Fibroblast of lung (primary cell): ENCODE results near the gene FAM222B.

ENCODE experiments used
- EZH2 ChIP-seq: IDR thresholded peaks from 2 replicates; pipeline ENCODE4 v1.5.1; 2012; ENCODE audit warnings: low read length, control low read depth, mild to moderate bottlenecking; ENCODE audit errors: missing control alignments
- TF ChIP-seq, protein P1 (sequence below), 2 donors: IDR thresholded peaks in 1 of 2; conservative IDR thresholded peaks in 1 of 2; 1 replicate in 1 of 2; 2 replicates in 1 of 2; pipeline ENCODE4 v1.5.1; 2011 to 2012; ENCODE audit warnings: low read length in 2 of 2, control low read depth in 1 of 2, inconsistent platforms in 1 of 2, low read depth in 1 of 2, mild to moderate bottlenecking in 1 of 2

DNA sequence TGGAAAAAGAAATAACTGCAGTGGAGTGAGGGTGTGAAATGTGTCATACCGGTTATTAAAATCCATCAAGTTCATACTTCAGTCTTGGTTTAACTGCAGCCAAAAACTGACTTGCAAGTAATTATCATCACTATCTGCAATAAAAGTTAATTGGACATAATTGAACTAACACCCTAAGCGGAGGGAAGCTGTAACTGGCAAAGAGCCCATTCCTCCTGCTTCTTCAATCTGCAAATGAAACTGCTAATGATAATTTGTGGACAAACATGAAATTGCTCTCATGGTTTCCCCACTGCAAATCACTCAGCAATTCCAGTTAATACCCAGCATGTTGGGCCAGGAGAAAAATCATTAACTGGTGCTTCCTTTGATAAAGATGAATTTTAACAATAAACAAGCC is 46.5 kb downstream of the FAM222B start:
- TF ChIP-seq EZH2, result no peak
- TF ChIP-seq, protein P1, sequence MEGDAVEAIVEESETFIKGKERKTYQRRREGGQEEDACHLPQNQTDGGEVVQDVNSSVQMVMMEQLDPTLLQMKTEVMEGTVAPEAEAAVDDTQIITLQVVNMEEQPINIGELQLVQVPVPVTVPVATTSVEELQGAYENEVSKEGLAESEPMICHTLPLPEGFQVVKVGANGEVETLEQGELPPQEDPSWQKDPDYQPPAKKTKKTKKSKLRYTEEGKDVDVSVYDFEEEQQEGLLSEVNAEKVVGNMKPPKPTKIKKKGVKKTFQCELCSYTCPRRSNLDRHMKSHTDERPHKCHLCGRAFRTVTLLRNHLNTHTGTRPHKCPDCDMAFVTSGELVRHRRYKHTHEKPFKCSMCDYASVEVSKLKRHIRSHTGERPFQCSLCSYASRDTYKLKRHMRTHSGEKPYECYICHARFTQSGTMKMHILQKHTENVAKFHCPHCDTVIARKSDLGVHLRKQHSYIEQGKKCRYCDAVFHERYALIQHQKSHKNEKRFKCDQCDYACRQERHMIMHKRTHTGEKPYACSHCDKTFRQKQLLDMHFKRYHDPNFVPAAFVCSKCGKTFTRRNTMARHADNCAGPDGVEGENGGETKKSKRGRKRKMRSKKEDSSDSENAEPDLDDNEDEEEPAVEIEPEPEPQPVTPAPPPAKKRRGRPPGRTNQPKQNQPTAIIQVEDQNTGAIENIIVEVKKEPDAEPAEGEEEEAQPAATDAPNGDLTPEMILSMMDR (conservative IDR thresholded peaks at IDR 0.05 in 1 of 2, IDR thresholded peaks at IDR 0.05 in 1 of 2; ENCODE audit: low read depth in 1 of 2, low read length in 2 of 2), result no peak
